K562 (cell line): Measurements from ENCODE around the gene NME2. TPM values are rescaled to one million over a fixed set of nuclear protein-coding genes. Genes with fewer than 3 reads are reported as not detected.
A peak's percentile ranks its signal among the peaks of the same experiment; 100 is the strongest.

Source experiments
- EGR1 ChIP-seq: fragments of 450-650 bp; conservative IDR thresholded peaks from 2 replicates; pipeline ENCODE4 v1.6.1; 2017; ENCODE audit warnings: mild to moderate bottlenecking
- FIP1L1 ChIP-seq: fragments of 200-400 bp; formaldehyde crosslinking; IDR thresholded peaks from 2 replicates; pipeline ENCODE4 v1.6.1; 2018; ENCODE audit warnings: mild to moderate bottlenecking, low read depth, low read length; ENCODE audit not compliant: poor library complexity, severe bottlenecking
- HNRNPUL1 ChIP-seq: fragments of 200-400 bp; formaldehyde crosslinking; IDR thresholded peaks from 2 replicates; pipeline ENCODE4 v1.6.1; 2017; ENCODE audit warnings: low read length
- MAFF ChIP-seq: IDR thresholded peaks from 2 replicates; pipeline ENCODE4 v1.6.1; 2012; ENCODE audit warnings: low read length, improper control_type of control experiment
- NFYB ChIP-seq: IDR thresholded peaks from 2 replicates; pipeline ENCODE4 v1.6.1; 2011; ENCODE audit warnings: mild to moderate bottlenecking, moderate library complexity; ENCODE audit not compliant: insufficient read length; ENCODE audit errors: extremely low read depth
- POLR2G ChIP-seq: fragments of 200-400 bp; formaldehyde crosslinking; IDR thresholded peaks from 2 replicates; pipeline ENCODE4 v1.6.1; 2017; ENCODE audit warnings: low read depth, mild to moderate bottlenecking, antibody characterized with exemption, low read length, moderate library complexity
- POLR2H ChIP-seq: IDR thresholded peaks from 2 replicates; pipeline ENCODE4 v1.6.1; 2016; ENCODE audit warnings: missing genetic modification characterization, low read depth, mild to moderate bottlenecking, control low read depth, missing compliant biosample characterization, moderate library complexity
- RBBP5 ChIP-seq: fragments of 200-600 bp; sonication (generic); IDR thresholded peaks from 2 replicates; pipeline ENCODE4 v1.6.1; 2012; ENCODE audit warnings: borderline replicate concordance, mild to moderate bottlenecking, low read length, control low read depth, inconsistent platforms; ENCODE audit not compliant: insufficient read depth, poor library complexity, severe bottlenecking
- STAT5B ChIP-seq: fragments of 250-450 bp; sonication (Bioruptor Pico); IDR thresholded peaks from 2 replicates; pipeline ENCODE4 v1.8.0; 2021; ENCODE audit warnings: mild to moderate bottlenecking, inconsistent platforms
- TCF3 ChIP-seq: sonication (generic); formaldehyde crosslinking; IDR thresholded peaks from 2 replicates; pipeline ENCODE4 v1.4.0; 2020; ENCODE audit warnings: mild to moderate bottlenecking, missing genetic modification reagents
- ZNF507 ChIP-seq: conservative IDR thresholded peaks from 2 replicates; pipeline ENCODE4 v1.6.1; 2017; ENCODE audit warnings: missing genetic modification characterization, missing compliant biosample characterization
- polyA plus RNA-seq, 8 experiments: library from polyadenylated mRNA; depleted of rRNA in 4 of 8; stranded (reverse) in 5 of 8; unstranded in 3 of 8; fragments of >200 nt; fragmentation: Nextera tagmentation in 2 of 8; fragmentation: Illumina TruSeq in 1 of 8; extraction: Ambion mirVana in 2 of 8; extraction: Trizol in 1 of 8; gene quantifications; 2 replicates each; pipeline versions ENCODE4 v1.2.1 to v1.2.3, GENCODE V29; 2011 to 2014; ENCODE audit warnings: inconsistent platforms in 1 of 8, missing spikeins in 1 of 8
- total RNA-seq, 7 experiments: library from RNA; depleted of rRNA in 6 of 7; stranded (reverse); fragments of >200 nt in 6 of 7; fragmentation: Illumina TruSeq in 2 of 7; extraction: Trizol in 2 of 7; gene quantifications; 2 replicates each; pipeline versions ENCODE4 v1.2.1 to v1.2.3, GENCODE V29; 2011 to 2021; ENCODE audit warnings: low replicate concordance in 1 of 7
- TF ChIP-seq, protein P1 (sequence below): fragments of 250-450 bp; sonication (Bioruptor Pico); IDR thresholded peaks from 2 replicates; pipeline ENCODE4 v1.8.0; 2021; ENCODE audit warnings: mild to moderate bottlenecking, moderate library complexity
- TF ChIP-seq, protein P2 (sequence below): fragments of 450-650 bp; conservative IDR thresholded peaks from 2 replicates; pipeline ENCODE4 v1.6.1; 2016; ENCODE audit warnings: missing genetic modification characterization, low read depth, mild to moderate bottlenecking, missing compliant biosample characterization, moderate library complexity
- TF ChIP-seq, protein P3 (sequence below): sonication (generic); formaldehyde crosslinking; IDR thresholded peaks from 2 replicates; pipeline ENCODE4 v1.8.1; 2023; ENCODE audit warnings: mild to moderate bottlenecking, missing genetic modification reagents
- TF ChIP-seq, protein P4 (sequence below): fragments of 450-650 bp; IDR thresholded peaks from one replicate; pipeline ENCODE4 v1.6.1; 2018; ENCODE audit warnings: mild to moderate bottlenecking, moderate library complexity; ENCODE audit not compliant: partially characterized antibody
- TF ChIP-seq, protein P5 (sequence below): fragments of 450-650 bp; IDR thresholded peaks from 2 replicates; pipeline ENCODE4 v1.6.1; 2016; ENCODE audit warnings: antibody characterized with exemption
- TF ChIP-seq, protein P6 (sequence below): fragments of 150-350 bp; conservative IDR thresholded peaks from 2 replicates; pipeline ENCODE4 v1.6.1; 2014; ENCODE audit warnings: low read length

NME2 gene
- total and polyA plus RNA-seq, 9 of the 15 experiments (the other 6 are each of a cell fraction or from before 2014, with no cell fraction given) = 684 to 1,202 (median 924) TPM

DNA sequence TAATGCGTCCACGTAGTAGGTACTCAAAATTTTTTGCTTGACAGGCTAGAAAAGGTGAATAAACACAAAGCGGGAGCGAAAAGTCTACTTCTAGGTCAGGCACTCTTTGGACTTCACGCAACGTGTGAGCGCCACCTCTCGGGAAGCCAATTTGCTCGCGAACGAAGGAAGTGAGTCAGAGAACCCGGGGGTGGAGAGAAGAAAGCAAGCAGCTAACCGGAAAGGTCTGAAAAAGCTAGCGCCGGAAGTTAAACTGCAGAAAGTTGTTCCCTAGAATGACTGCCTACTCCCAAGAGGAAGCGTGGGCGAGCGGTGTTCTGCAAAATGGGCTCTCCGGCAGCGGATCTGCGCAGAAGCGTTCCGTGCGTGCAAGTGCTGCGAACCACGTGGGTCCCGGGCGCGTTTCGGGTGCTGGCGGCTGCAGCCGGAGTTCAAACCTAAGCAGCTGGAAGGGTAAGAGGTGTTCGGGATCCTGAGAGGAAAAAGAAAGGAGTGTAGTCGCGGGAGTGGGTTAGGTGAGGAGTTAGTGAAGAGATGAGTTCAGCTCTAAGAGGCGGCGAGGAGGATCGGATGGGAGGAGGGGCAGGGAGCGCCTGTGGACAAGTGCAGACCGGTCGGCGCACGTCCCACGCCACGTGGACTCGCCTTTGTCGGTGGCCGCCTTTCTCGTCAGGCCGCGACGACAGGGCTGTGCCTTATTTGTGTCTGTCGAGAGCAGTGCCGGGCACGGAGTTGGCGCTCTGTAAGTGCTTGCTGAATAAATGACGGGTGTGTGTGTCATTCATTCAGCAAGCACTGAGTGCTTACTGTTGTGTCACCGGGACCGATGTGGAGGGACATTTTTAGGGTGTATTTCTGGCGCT is 12.8 kb upstream of the NME2 start, which contains the start of gene NME1 (continued):
- TF ChIP-seq, protein P1, sequence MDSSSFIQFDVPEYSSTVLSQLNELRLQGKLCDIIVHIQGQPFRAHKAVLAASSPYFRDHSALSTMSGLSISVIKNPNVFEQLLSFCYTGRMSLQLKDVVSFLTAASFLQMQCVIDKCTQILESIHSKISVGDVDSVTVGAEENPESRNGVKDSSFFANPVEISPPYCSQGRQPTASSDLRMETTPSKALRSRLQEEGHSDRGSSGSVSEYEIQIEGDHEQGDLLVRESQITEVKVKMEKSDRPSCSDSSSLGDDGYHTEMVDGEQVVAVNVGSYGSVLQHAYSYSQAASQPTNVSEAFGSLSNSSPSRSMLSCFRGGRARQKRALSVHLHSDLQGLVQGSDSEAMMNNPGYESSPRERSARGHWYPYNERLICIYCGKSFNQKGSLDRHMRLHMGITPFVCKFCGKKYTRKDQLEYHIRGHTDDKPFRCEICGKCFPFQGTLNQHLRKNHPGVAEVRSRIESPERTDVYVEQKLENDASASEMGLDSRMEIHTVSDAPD = no peak
- peak; percentile 97 for TF ChIP-seq RBBP5
- TF ChIP-seq STAT5B (CRISPR knock-in tag) = no peak
- TF ChIP-seq, protein P2, sequence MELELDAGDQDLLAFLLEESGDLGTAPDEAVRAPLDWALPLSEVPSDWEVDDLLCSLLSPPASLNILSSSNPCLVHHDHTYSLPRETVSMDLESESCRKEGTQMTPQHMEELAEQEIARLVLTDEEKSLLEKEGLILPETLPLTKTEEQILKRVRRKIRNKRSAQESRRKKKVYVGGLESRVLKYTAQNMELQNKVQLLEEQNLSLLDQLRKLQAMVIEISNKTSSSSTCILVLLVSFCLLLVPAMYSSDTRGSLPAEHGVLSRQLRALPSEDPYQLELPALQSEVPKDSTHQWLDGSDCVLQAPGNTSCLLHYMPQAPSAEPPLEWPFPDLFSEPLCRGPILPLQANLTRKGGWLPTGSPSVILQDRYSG (tag) = no peak
- TF ChIP-seq POLR2H = peak; percentile 65; the same call in 1 of the 2 replicates
- TF ChIP-seq MAFF = no peak; the same call in none of the 2 replicates
- TF ChIP-seq, protein P3, sequence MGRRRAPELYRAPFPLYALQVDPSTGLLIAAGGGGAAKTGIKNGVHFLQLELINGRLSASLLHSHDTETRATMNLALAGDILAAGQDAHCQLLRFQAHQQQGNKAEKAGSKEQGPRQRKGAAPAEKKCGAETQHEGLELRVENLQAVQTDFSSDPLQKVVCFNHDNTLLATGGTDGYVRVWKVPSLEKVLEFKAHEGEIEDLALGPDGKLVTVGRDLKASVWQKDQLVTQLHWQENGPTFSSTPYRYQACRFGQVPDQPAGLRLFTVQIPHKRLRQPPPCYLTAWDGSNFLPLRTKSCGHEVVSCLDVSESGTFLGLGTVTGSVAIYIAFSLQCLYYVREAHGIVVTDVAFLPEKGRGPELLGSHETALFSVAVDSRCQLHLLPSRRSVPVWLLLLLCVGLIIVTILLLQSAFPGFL = peak; percentile 68; the same call in 1 of the 2 replicates
- TF ChIP-seq POLR2G = peak; percentile 93
- TF ChIP-seq FIP1L1 = peak; percentile 72
- TF ChIP-seq, protein P4, sequence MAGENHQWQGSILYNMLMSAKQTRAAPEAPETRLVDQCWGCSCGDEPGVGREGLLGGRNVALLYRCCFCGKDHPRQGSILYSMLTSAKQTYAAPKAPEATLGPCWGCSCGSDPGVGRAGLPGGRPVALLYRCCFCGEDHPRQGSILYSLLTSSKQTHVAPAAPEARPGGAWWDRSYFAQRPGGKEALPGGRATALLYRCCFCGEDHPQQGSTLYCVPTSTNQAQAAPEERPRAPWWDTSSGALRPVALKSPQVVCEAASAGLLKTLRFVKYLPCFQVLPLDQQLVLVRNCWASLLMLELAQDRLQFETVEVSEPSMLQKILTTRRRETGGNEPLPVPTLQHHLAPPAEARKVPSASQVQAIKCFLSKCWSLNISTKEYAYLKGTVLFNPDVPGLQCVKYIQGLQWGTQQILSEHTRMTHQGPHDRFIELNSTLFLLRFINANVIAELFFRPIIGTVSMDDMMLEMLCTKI = no peak
- peak; percentile 48; the same call in 1 of the 2 replicates for TF ChIP-seq TCF3 (CRISPR knock-in tag)
- no peak for TF ChIP-seq HNRNPUL1
- no peak for TF ChIP-seq NFYB
- TF ChIP-seq, protein P5, sequence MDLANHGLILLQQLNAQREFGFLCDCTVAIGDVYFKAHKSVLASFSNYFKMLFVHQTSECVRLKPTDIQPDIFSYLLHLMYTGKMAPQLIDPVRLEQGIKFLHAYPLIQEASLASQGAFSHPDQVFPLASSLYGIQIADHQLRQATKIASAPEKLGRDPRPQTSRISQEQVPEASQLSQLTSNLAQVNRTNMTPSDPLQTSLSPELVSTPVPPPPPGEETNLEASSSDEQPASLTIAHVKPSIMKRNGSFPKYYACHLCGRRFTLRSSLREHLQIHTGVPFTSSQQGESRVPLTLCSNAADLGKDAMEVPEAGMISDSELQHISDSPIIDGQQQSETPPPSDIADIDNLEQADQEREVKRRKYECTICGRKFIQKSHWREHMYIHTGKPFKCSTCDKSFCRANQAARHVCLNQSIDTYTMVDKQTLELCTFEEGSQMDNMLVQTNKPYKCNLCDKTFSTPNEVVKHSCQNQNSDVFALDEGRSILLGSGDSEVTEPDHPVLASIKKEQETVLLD = peak; percentile 83
- TF ChIP-seq, protein P6, sequence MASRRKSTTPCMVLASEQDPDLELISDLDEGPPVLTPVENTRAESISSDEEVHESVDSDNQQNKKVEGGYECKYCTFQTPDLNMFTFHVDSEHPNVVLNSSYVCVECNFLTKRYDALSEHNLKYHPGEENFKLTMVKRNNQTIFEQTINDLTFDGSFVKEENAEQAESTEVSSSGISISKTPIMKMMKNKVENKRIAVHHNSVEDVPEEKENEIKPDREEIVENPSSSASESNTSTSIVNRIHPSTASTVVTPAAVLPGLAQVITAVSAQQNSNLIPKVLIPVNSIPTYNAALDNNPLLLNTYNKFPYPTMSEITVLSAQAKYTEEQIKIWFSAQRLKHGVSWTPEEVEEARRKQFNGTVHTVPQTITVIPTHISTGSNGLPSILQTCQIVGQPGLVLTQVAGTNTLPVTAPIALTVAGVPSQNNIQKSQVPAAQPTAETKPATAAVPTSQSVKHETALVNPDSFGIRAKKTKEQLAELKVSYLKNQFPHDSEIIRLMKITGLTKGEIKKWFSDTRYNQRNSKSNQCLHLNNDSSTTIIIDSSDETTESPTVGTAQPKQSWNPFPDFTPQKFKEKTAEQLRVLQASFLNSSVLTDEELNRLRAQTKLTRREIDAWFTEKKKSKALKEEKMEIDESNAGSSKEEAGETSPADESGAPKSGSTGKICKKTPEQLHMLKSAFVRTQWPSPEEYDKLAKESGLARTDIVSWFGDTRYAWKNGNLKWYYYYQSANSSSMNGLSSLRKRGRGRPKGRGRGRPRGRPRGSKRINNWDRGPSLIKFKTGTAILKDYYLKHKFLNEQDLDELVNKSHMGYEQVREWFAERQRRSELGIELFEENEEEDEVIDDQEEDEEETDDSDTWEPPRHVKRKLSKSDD = peak; percentile 87
- no peak for TF ChIP-seq ZNF507 (tag)
- peak; percentile 100 for TF ChIP-seq EGR1
